H1 (cell line): ENCODE measurements around the gene RARA. TPM values are rescaled to one million over a fixed set of nuclear protein-coding genes. Genes with fewer than 3 reads are reported as not detected.

Source experiments
- CBX5 ChIP-seq: fragments of 300-800, 300-1000 bp; sonication (generic); IDR thresholded peaks from 2 replicates; pipeline ENCODE4 v1.7.1; 2016; ENCODE audit warnings: antibody characterized with exemption, low read length, low read depth
- CBX8 ChIP-seq: fragments of 300-800, 300-1000 bp; sonication (generic); IDR thresholded peaks from 2 replicates; pipeline ENCODE4 v1.7.1; 2016; ENCODE audit warnings: low read depth, low read length, borderline replicate concordance
- EP300 ChIP-seq, 2 experiments: IDR thresholded peaks; 1 replicate in 1 of 2; 2 replicates in 1 of 2; pipeline ENCODE4 v1.6.1; 2011 to 2012; ENCODE audit warnings: low read depth in 2 of 2, low read length in 2 of 2, mild to moderate bottlenecking in 2 of 2, borderline replicate concordance in 1 of 2, inconsistent platforms in 1 of 2, moderate library complexity in 1 of 2
- EZH2 ChIP-seq: fragments of 200-600 bp; sonication (generic); IDR thresholded peaks from 2 replicates; pipeline ENCODE4 v1.7.1; 2012; ENCODE audit warnings: low read depth, mild to moderate bottlenecking, moderate library complexity, low read length, inconsistent platforms; ENCODE audit not compliant: severe bottlenecking
- SRF ChIP-seq: IDR thresholded peaks from 2 replicates; pipeline ENCODE4 v1.6.1; 2011; ENCODE audit warnings: mild to moderate bottlenecking, low read depth, low read length, moderate library complexity
- polyA plus RNA-seq, 7 experiments: library from polyadenylated mRNA; depleted of rRNA in 3 of 7; stranded (reverse) in 5 of 7; unstranded in 2 of 7; fragments of >200 nt in 5 of 7; fragments of 200-250 nt in 2 of 7; gene quantifications; 1 replicate in 5 of 7; 2 replicates in 1 of 7; 4 replicates in 1 of 7; pipeline versions ENCODE4 v1.2.1 to v1.2.3, GENCODE V29; 2011 to 2013; ENCODE audit warnings: missing spikeins in 2 of 7, mixed read lengths in 2 of 7
- total RNA-seq: library from RNA; stranded (reverse); fragmentation: NEBNext Ultra II Directional; extraction: Animal tissue kit (Norgen Biotek cat#: 25700); gene quantifications from 2 replicates; pipeline ENCODE4 v1.2.1, GENCODE V29; 2021

The RARA gene
- total and polyA plus RNA-seq, 2 of the 8 experiments (the other 6 are each of a cell fraction or from before 2014, with no cell fraction given): 4.4 to 16.5 TPM

DNA sequence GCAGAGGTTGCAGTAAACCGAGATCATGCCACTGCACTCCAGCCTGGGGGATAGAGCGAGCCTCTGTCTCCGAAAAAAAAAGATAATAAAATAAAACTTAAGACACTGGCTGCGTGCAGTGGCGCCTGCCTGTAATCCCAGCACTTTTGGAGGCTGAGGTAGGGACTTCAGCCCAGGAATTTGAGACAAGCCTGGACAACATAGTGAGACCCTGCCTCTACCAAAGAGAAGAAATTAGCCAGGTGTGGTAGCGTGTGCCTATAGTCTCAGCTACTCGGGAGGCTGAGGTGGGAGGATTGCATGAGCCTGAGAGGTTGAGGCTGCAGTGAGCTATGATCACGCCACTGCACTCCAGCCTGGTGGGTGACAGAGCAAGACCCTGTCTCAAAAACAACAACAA is 26.6 kb downstream of the RARA start (continued):
- TF ChIP-seq SRF (no peak), CBX5 (no peak), CBX8 (no peak), EZH2 (no peak), EP300 (IDR thresholded peaks at IDR 0.05; ENCODE audit: borderline replicate concordance in 1 of 2, low read depth in 2 of 2, low read length in 2 of 2) (no peak)
